CD4-positive, alpha-beta T cell treated with Interleukin-10 for 1 hour (primary cell): ENCODE measurements around the gene CES3.

Source experiments
- DNase-seq: peaks from one replicate; pipeline ENCODE4 v3.0.0-alpha.2; 2020

CES3 gene

GRCh38 chr16:67013233-67013822 lies 52.3 kb downstream of the CES3 start:
- no peak for DNase-seq

- DNase-seq = peak; percentile 73
Measured at GRCh38 chr16:67013823-67014633, 53.0 kb downstream of the CES3 start.

GRCh38 chr16:67014634-67015312 lies 53.7 kb downstream of the CES3 start:
- no peak for DNase-seq

GRCh38 chr16:67015313-67015731 lies 54.3 kb downstream of the CES3 start:
- no peak for DNase-seq

GRCh38 chr16:67016143-67016542 lies 55.1 kb downstream of the CES3 start:
- no peak for DNase-seq

- no peak for DNase-seq
Measured at GRCh38 chr16:67016681-67017420, 55.8 kb downstream of the CES3 start.

GRCh38 chr16:67017421-67017750 lies 56.3 kb downstream of the CES3 start:
- no peak for DNase-seq

- DNase-seq = peak; percentile 91
Measured at GRCh38 chr16:67017810-67018488, 56.9 kb downstream of the CES3 start.

- no peak for DNase-seq
Measured at GRCh38 chr16:67019171-67019570, 58.1 kb downstream of the CES3 start.

- DNase-seq = no peak
Measured at GRCh38 chr16:67021321-67021720, 60.3 kb downstream of the CES3 start.

GRCh38 chr16:67022531-67023214 lies 61.6 kb downstream of the CES3 start:
- DNase-seq = no peak

- DNase-seq = no peak
Measured at GRCh38 chr16:67023689-67024088, 62.6 kb downstream of the CES3 start.
